Astrocyte (in vitro differentiated cells and primary cell): ENCODE data around the gene CDC20B. TPM values are rescaled to one million over a fixed set of nuclear protein-coding genes. Genes with fewer than 3 reads are reported as not detected.
"Not testable (repeated sequence)": the region's sequence is repeated elsewhere in the genome, so short reads cannot be mapped to it uniquely, and the experiment has no call there.

Experiments
- DNase-seq: peaks from one replicate; pipeline ENCODE4 v3.0.0-alpha.2; 2010; ENCODE audit warnings: low read depth
- FAIRE-seq: peaks from 2 replicates; lab custom pipeline; 2011; peaks lifted over from hg19 to GRCh38; lab: Jason Lieb, UNC
- H2AFZ ChIP-seq: 2 replicates; pipeline ENCODE4 v1.6.0; 2012; ENCODE audit warnings: low read depth, low read length, inconsistent platforms
- H3K27ac ChIP-seq: 2 replicates; pipeline ENCODE4 v1.5.1; 2011; ENCODE audit warnings: low read depth, low read length, inconsistent platforms
- H3K27me3 ChIP-seq: 2 replicates; pipeline ENCODE4 v1.6.0; 2011; ENCODE audit warnings: low read length, inconsistent platforms; ENCODE audit not compliant: insufficient read depth
- H3K36me3 ChIP-seq: 2 replicates; pipeline ENCODE4 v1.5.1; 2011; ENCODE audit warnings: low read length, inconsistent platforms; ENCODE audit not compliant: insufficient read depth
- H3K4me1 ChIP-seq: 2 replicates; pipeline ENCODE4 v1.5.1; 2011; ENCODE audit warnings: low read length, inconsistent platforms; ENCODE audit not compliant: insufficient read depth
- H3K4me2 ChIP-seq: 2 replicates; pipeline ENCODE4 v1.6.0; 2012; ENCODE audit warnings: low read length, inconsistent platforms
- H3K4me3 ChIP-seq: 2 replicates; pipeline ENCODE4 v1.5.1; 2011; ENCODE audit warnings: low read depth, mild to moderate bottlenecking, low read length, inconsistent platforms; ENCODE audit not compliant: insufficient read depth
- H3K79me2 ChIP-seq: 2 replicates; pipeline ENCODE4 v1.6.0; 2012; ENCODE audit warnings: mild to moderate bottlenecking, low read length, inconsistent platforms; ENCODE audit not compliant: insufficient read depth
- H3K9ac ChIP-seq: 2 replicates; pipeline ENCODE4 v1.6.0; 2012; ENCODE audit warnings: mild to moderate bottlenecking, low read length, inconsistent platforms
- H3K9me3 ChIP-seq: 2 replicates; pipeline ENCODE4 v1.5.1; 2012; ENCODE audit warnings: low read depth, mild to moderate bottlenecking, low read length, inconsistent platforms; ENCODE audit not compliant: insufficient read depth
- H4K20me1 ChIP-seq: 2 replicates; pipeline ENCODE4 v1.6.0; 2012; ENCODE audit warnings: low read length, inconsistent platforms; ENCODE audit not compliant: insufficient read depth
- H3K27ac Mint-ChIP-seq: one replicate; pipeline ENCODE4 v1.8.0; 2021; ENCODE audit warnings: mild to moderate bottlenecking, mixed read lengths; ENCODE audit not compliant: unreplicated experiment
- H3K27me3 Mint-ChIP-seq: one replicate; pipeline ENCODE4 v1.8.0; 2021; ENCODE audit warnings: low read depth, mixed read lengths; ENCODE audit not compliant: unreplicated experiment
- H3K36me3 Mint-ChIP-seq: one replicate; pipeline ENCODE4 v1.8.0; 2021; ENCODE audit warnings: low read depth, mixed read lengths; ENCODE audit not compliant: unreplicated experiment
- H3K4me1 Mint-ChIP-seq: one replicate; pipeline ENCODE4 v1.8.0; 2021; ENCODE audit warnings: low read depth, mixed read lengths; ENCODE audit not compliant: unreplicated experiment
- H3K4me3 Mint-ChIP-seq: one replicate; pipeline ENCODE4 v1.8.0; 2021; ENCODE audit warnings: mild to moderate bottlenecking, moderate library complexity, mixed read lengths; ENCODE audit not compliant: unreplicated experiment
- H3K9me3 Mint-ChIP-seq: one replicate; pipeline ENCODE4 v1.8.0; 2021; ENCODE audit warnings: mild to moderate bottlenecking, mixed read lengths; ENCODE audit not compliant: unreplicated experiment
- CTCF ChIP-seq: IDR thresholded peaks from 2 replicates; pipeline ENCODE4 v1.5.1; 2011; ENCODE audit warnings: low read depth, mild to moderate bottlenecking, inconsistent platforms, low read length, moderate library complexity; ENCODE audit not compliant: insufficient read depth
- EZH2 ChIP-seq: IDR thresholded peaks from 2 replicates; pipeline ENCODE4 v1.6.1; 2012; ENCODE audit warnings: mild to moderate bottlenecking, low read length, inconsistent platforms; ENCODE audit not compliant: insufficient read depth
- total RNA-seq: library from RNA; stranded (reverse); gene quantifications from 2 replicates; pipeline ENCODE4 v1.2.1, GENCODE V29; 2021

The CDC20B gene
- total RNA-seq, 1 donor from 2014 or later, result 0.11 TPM

- no peaks in the 10 kb centered on the region for H4K20me1 ChIP-seq
- no peaks in the 10 kb centered on the region for H3K4me1 ChIP-seq
- no peak overlapping the region for H3K4me3 ChIP-seq
- Mint-ChIP-seq H3K4me1 (peaks cover 14% of the 10 kb centered on the region), H3K27me3 (peaks cover 12% of the 10 kb centered on the region), H3K36me3 (no peaks in the 10 kb centered on the region), H3K4me3 (no peak overlapping the region), H3K9me3 (peaks cover 10% of the 10 kb centered on the region), H3K27ac (no peak overlapping the region)
- H2AFZ ChIP-seq, result no peak overlapping the region
- no peak for FAIRE-seq
- no peak overlapping the region for H3K9ac ChIP-seq
- H3K79me2 ChIP-seq, result no peaks in the 10 kb centered on the region
- H3K9me3 ChIP-seq, result no peaks in the 10 kb centered on the region
- no peak for TF ChIP-seq CTCF
- no peak for TF ChIP-seq EZH2
- no peak overlapping the region for H3K4me2 ChIP-seq
- H3K27me3 ChIP-seq, result no peaks in the 10 kb centered on the region
- no peak for DNase-seq
- no peak overlapping the region for H3K27ac ChIP-seq
- H3K36me3 ChIP-seq, result no peaks in the 10 kb centered on the region
Observed at GRCh38 chr5:55101556-55102276, 71.3 kb downstream of the CDC20B start.

- not testable (repeated sequence) for H3K27ac Mint-ChIP-seq, H3K4me3 ChIP-seq
Observed at GRCh38 chr5:55101148-55101547, 71.8 kb downstream of the CDC20B start.

GRCh38 chr5:55096861-55097260, 76.1 kb downstream of the CDC20B start:
- H3K9ac ChIP-seq, result no peak overlapping the region
- no peaks in the 10 kb centered on the region for H3K36me3 ChIP-seq
- H4K20me1 ChIP-seq, result no peaks in the 10 kb centered on the region
- Mint-ChIP-seq H3K36me3 (no peaks in the 10 kb centered on the region), H3K27ac (no peak overlapping the region), H3K4me1 (no peaks in the 10 kb centered on the region), H3K9me3 (peaks cover 12% of the 10 kb centered on the region), H3K4me3 (no peak overlapping the region), H3K27me3 (peaks cover 18% of the 10 kb centered on the region)
- H3K27me3 ChIP-seq, result peaks cover 2% of the 10 kb centered on the region
- no peak overlapping the region for H3K4me3 ChIP-seq
- H3K79me2 ChIP-seq, result no peaks in the 10 kb centered on the region
- no peak for DNase-seq
- no peak overlapping the region for H3K4me2 ChIP-seq
- no peaks in the 10 kb centered on the region for H3K4me1 ChIP-seq
- no peak for TF ChIP-seq CTCF
- TF ChIP-seq EZH2, result no peak
- no peak for FAIRE-seq
- H2AFZ ChIP-seq, result no peak overlapping the region
- no peak overlapping the region for H3K27ac ChIP-seq
- H3K9me3 ChIP-seq, result no peaks in the 10 kb centered on the region

More at GRCh38 chr5:55101148-55101547, 71.8 kb downstream of the CDC20B start:
- FAIRE-seq, H3K27ac ChIP-seq, H3K9me3 ChIP-seq, H3K36me3 Mint-ChIP-seq, H3K4me2 ChIP-seq, H3K4me3 Mint-ChIP-seq, H2AFZ ChIP-seq, H3K27me3 ChIP-seq, H3K9ac ChIP-seq, DNase-seq, H3K79me2 ChIP-seq, H3K36me3 ChIP-seq, H4K20me1 ChIP-seq, H3K4me1 ChIP-seq, H3K9me3 Mint-ChIP-seq: not testable (repeated sequence)
- H3K4me1 Mint-ChIP-seq, result peaks cover 14% of the 10 kb centered on the region
- H3K27me3 Mint-ChIP-seq, result peaks cover 12% of the 10 kb centered on the region
